Measurements from ENCODE around the gene THAP10.

Gene THAP10

GRCh38 chr15:70853318-70853972, 38.8 kb downstream of the THAP10 start:
- peak; percentile 50 for DNase-seq (ENCODE audit: insufficient read length, low spot score)

GRCh38 chr15:70852501-70853317, 39.5 kb downstream of the THAP10 start:
- no peak for TF ChIP-seq POLR2A (IDR thresholded peaks at IDR 0.05; ENCODE audit: low read depth, low read length)
- FAIRE-seq = no peak
- peak; percentile 58 for DNase-seq (ENCODE audit: insufficient read length, low spot score)

More at GRCh38 chr15:70853318-70853972, 38.8 kb downstream of the THAP10 start:
- TF ChIP-seq POLR2A (IDR thresholded peaks at IDR 0.05; ENCODE audit: low read depth, low read length) = no peak
- no peak for FAIRE-seq

- no peak for TF ChIP-seq POLR2A (IDR thresholded peaks at IDR 0.05; ENCODE audit: low read depth, low read length)
- DNase-seq (ENCODE audit: insufficient read length, low spot score) = no peak
- no peak for FAIRE-seq
Measured at GRCh38 chr15:70851889-70852288, 40.3 kb downstream of the THAP10 start.

GRCh38 chr15:70845602-70846360, 46.5 kb downstream of the THAP10 start:
- no peak for DNase-seq (ENCODE audit: insufficient read length, low spot score)
- FAIRE-seq = no peak
- TF ChIP-seq POLR2A (IDR thresholded peaks at IDR 0.05; ENCODE audit: low read depth, low read length) = no peak

- DNase-seq (ENCODE audit: insufficient read length, low spot score) = no peak
- no peak for FAIRE-seq
- TF ChIP-seq POLR2A (IDR thresholded peaks at IDR 0.05; ENCODE audit: low read depth, low read length) = no peak
Measured at GRCh38 chr15:70837476-70837875, 54.8 kb downstream of the THAP10 start.

- no peak for DNase-seq (ENCODE audit: insufficient read length, low spot score)
- FAIRE-seq = no peak
- TF ChIP-seq POLR2A (IDR thresholded peaks at IDR 0.05; ENCODE audit: low read depth, low read length) = no peak
Measured at GRCh38 chr15:70835841-70836240, 56.4 kb downstream of the THAP10 start.

- TF ChIP-seq POLR2A (IDR thresholded peaks at IDR 0.05; ENCODE audit: low read depth, low read length) = no peak
- FAIRE-seq = no peak
- no peak for DNase-seq (ENCODE audit: insufficient read length, low spot score)
Measured at GRCh38 chr15:70835415-70835814, 56.8 kb downstream of the THAP10 start.

- TF ChIP-seq POLR2A (IDR thresholded peaks at IDR 0.05; ENCODE audit: low read depth, low read length) = no peak
- DNase-seq (ENCODE audit: insufficient read length, low spot score) (no peak), FAIRE-seq (no peak)
Measured at GRCh38 chr15:70834999-70835398, 57.2 kb downstream of the THAP10 start.

- FAIRE-seq (no peak), DNase-seq (ENCODE audit: insufficient read length, low spot score) (peak; percentile 33)
- no peak for TF ChIP-seq POLR2A (IDR thresholded peaks at IDR 0.05; ENCODE audit: low read depth, low read length)
Measured at GRCh38 chr15:70833861-70834765, 58.1 kb downstream of the THAP10 start.

GRCh38 chr15:70833422-70833821, 58.8 kb downstream of the THAP10 start:
- DNase-seq (ENCODE audit: insufficient read length, low spot score) (no peak), FAIRE-seq (no peak)
- no peak for TF ChIP-seq POLR2A (IDR thresholded peaks at IDR 0.05; ENCODE audit: low read depth, low read length)

GRCh38 chr15:70832176-70832575, 60.1 kb downstream of the THAP10 start:
- TF ChIP-seq POLR2A (IDR thresholded peaks at IDR 0.05; ENCODE audit: low read depth, low read length) = no peak
- FAIRE-seq (no peak), DNase-seq (ENCODE audit: insufficient read length, low spot score) (no peak)

All from H54 (cell line).